Endothelial cell of umbilical vein (primary cell): ENCODE data around the gene C5AR2. TPM values are rescaled to one million over a fixed set of nuclear protein-coding genes. Genes with fewer than 3 reads are reported as not detected.

Experiments
- BruUV-seq: library from RNA; stranded (reverse); fragments of 400-500 nt; replicated peaks from 2 replicates; lab custom pipeline; 2021; lab: Mats Ljungman, UMichigan
- CTCF ChIA-PET: fragments of 300-600, 350-600 bp; sonication (Branson Sonifier 250); formaldehyde crosslinking; loops from one replicate; lab custom pipeline; 2021; ENCODE audit warnings: antibody characterized with exemption, inconsistent platforms; lab: Charles Lee
- POLR2A ChIA-PET: fragments of 300-600, 350-600 bp; sonication (Branson Sonifier 250); formaldehyde crosslinking; loops from one replicate; lab custom pipeline; 2021; ENCODE audit warnings: antibody characterized with exemption, inconsistent platforms; lab: Charles Lee
- DNase-seq: peaks from one replicate; pipeline ENCODE4 v3.0.0-alpha.2; 2011; ENCODE audit warnings: low read depth, low spot score
- FAIRE-seq: peaks from 2 replicates; lab custom pipeline; 2011; peaks lifted over from hg19 to GRCh38; lab: Jason Lieb, UNC
- H2AFZ ChIP-seq: 2 replicates; pipeline ENCODE4 v1.6.0; 2012; ENCODE audit warnings: low read depth, low read length, control low read depth, inconsistent platforms
- H3K27ac ChIP-seq: 2 replicates; pipeline ENCODE4 v1.5.1; 2011; ENCODE audit warnings: low read depth, mild to moderate bottlenecking, control low read depth, low read length, moderate library complexity; ENCODE audit not compliant: insufficient read depth
- H3K27me3 ChIP-seq, 2 experiments: 2 replicates each; pipeline versions ENCODE4 v1.6.0 to v1.6.1; 2011; ENCODE audit warnings: low read length in 2 of 2, mixed read lengths in 1 of 2; ENCODE audit not compliant: control insufficient read depth in 2 of 2, insufficient read depth in 2 of 2
- H3K36me3 ChIP-seq, 2 experiments: 2 replicates in 1 of 2; 3 replicates in 1 of 2; pipeline ENCODE4 v1.5.1; 2011; ENCODE audit warnings: low read length in 2 of 2, mild to moderate bottlenecking in 1 of 2, moderate library complexity in 1 of 2; ENCODE audit not compliant: control insufficient read depth in 2 of 2, insufficient read depth in 2 of 2; ENCODE audit errors: extremely low read depth in 1 of 2
- H3K4me1 ChIP-seq: 3 replicates; pipeline ENCODE4 v1.5.1; 2011; ENCODE audit warnings: mild to moderate bottlenecking, low read length; ENCODE audit not compliant: control insufficient read depth, insufficient read depth; ENCODE audit errors: extremely low read depth
- H3K4me2 ChIP-seq: 2 replicates; pipeline ENCODE4 v1.6.1; 2011; ENCODE audit warnings: low read length, control low read depth, mixed read lengths; ENCODE audit not compliant: insufficient read depth
- H3K4me3 ChIP-seq, 3 experiments: fragments of 200-600 bp in 1 of 3; sonication (generic), shearing (Covaris generic) in 1 of 3; replicated peaks in 1 of 3; 2 replicates each; pipeline ENCODE4 v1.5.1; 2011 to 2016; ENCODE audit warnings: control low read depth in 3 of 3, low read length in 3 of 3, mild to moderate bottlenecking in 2 of 3, inconsistent platforms in 1 of 3, low read depth in 1 of 3, moderate library complexity in 1 of 3; ENCODE audit not compliant: insufficient read depth in 1 of 3
- H3K79me2 ChIP-seq: 2 replicates; pipeline ENCODE4 v1.6.0; 2012; ENCODE audit warnings: low read length, inconsistent platforms; ENCODE audit not compliant: control insufficient read depth, insufficient read depth
- H3K9ac ChIP-seq: replicated peaks from 2 replicates; pipeline ENCODE3; 2011; ENCODE audit warnings: low read length, control low read depth; ENCODE audit not compliant: insufficient read depth; ENCODE audit errors: extremely low read depth
- H3K9me1 ChIP-seq: replicated peaks from 3 replicates; pipeline ENCODE4 v1.6.0; 2011; ENCODE audit warnings: mild to moderate bottlenecking, low read length; ENCODE audit not compliant: control insufficient read depth, insufficient read depth; ENCODE audit errors: extremely low read depth
- H3K9me3 ChIP-seq: replicated peaks from 2 replicates; pipeline ENCODE4 v1.5.1; 2012; ENCODE audit warnings: low read length, inconsistent platforms; ENCODE audit not compliant: control insufficient read depth, insufficient read depth
- H4K20me1 ChIP-seq: replicated peaks from 2 replicates; pipeline ENCODE3; 2011; ENCODE audit warnings: mild to moderate bottlenecking, low read length; ENCODE audit not compliant: control insufficient read depth, insufficient read depth; ENCODE audit errors: extremely low read depth
- CTCF ChIP-seq, 2 donors: IDR thresholded peaks; 1 replicate in 1 of 2; 2 replicates in 1 of 2; pipeline ENCODE4 v1.5.1; 2011; ENCODE audit warnings: low read length in 2 of 2, mild to moderate bottlenecking in 2 of 2, moderate library complexity in 2 of 2, control low read depth in 1 of 2, inconsistent platforms in 1 of 2, low read depth in 1 of 2; ENCODE audit not compliant: insufficient read depth in 1 of 2; ENCODE audit errors: extremely low read depth in 1 of 2
- EZH2 ChIP-seq: IDR thresholded peaks from 2 replicates; pipeline ENCODE4 v1.6.1; 2012; ENCODE audit warnings: borderline replicate concordance, low read depth, mild to moderate bottlenecking, moderate library complexity, low read length, inconsistent platforms; ENCODE audit not compliant: severe bottlenecking
- FOS ChIP-seq: IDR thresholded peaks from 2 replicates; pipeline ENCODE4 v1.6.1; 2011; ENCODE audit warnings: mild to moderate bottlenecking, low read length, moderate library complexity, borderline replicate concordance; ENCODE audit not compliant: insufficient read depth
- GATA2 ChIP-seq: IDR thresholded peaks from 2 replicates; pipeline ENCODE4 v1.7.0; 2011; ENCODE audit warnings: low read depth, mild to moderate bottlenecking, moderate library complexity, mixed read lengths, low read length; ENCODE audit not compliant: insufficient read length, insufficient read depth
- JUN ChIP-seq: IDR thresholded peaks from 2 replicates; pipeline ENCODE4 v1.6.1; 2011; ENCODE audit warnings: borderline replicate concordance, low read depth; ENCODE audit not compliant: insufficient read length, insufficient read depth
- MYC ChIP-seq: IDR thresholded peaks from one replicate; pipeline ENCODE4 v1.6.1; 2011; ENCODE audit warnings: mild to moderate bottlenecking, low read depth, low read length
- POLR2A ChIP-seq: IDR thresholded peaks from 2 replicates; pipeline ENCODE4 v1.6.1; 2012; ENCODE audit warnings: low read depth, mild to moderate bottlenecking, control low read depth, low read length
- POLR2AphosphoS5 ChIP-seq: IDR thresholded peaks from 2 replicates; pipeline ENCODE4 v1.6.1; 2012; ENCODE audit warnings: low read depth, mild to moderate bottlenecking, control low read depth, low read length, moderate library complexity; ENCODE audit not compliant: insufficient read depth
- dilution Hi-C: fragments of 300-500 bp; cut with MboI; formaldehyde crosslinking; loops from one replicate; pipeline ENCODE4 v1.15.0; 2019; ENCODE audit warnings: low sequenced_read_pairs; ENCODE audit not compliant: extremely low pct_ligation_motif_present
- intact Hi-C: fragments of 100-400 bp; cut with micrococcal nuclease; formaldehyde crosslinking; loops from one replicate; pipeline ENCODE4 v1.10.0; 2022
- polyA plus RNA-seq, 4 experiments: library from polyadenylated mRNA; depleted of rRNA in 3 of 4; stranded (reverse) in 3 of 4; unstranded in 1 of 4; fragments of >200 nt; gene quantifications; 2 replicates each; pipeline versions ENCODE4 v1.2.1 to v1.2.3, GENCODE V29; 2011 to 2012; ENCODE audit warnings: missing spikeins in 1 of 4
- total RNA-seq: library from RNA; stranded (reverse); gene quantifications from 2 replicates; pipeline ENCODE4 v1.2.3, GENCODE V29; 2021
- TF ChIP-seq, protein P1 (sequence below): IDR thresholded peaks from 2 replicates; pipeline ENCODE4 v1.6.1; 2011; ENCODE audit not compliant: insufficient read depth, insufficient read length

C5AR2 gene
- total and polyA plus RNA-seq, 2 donors (not counting 3 experiments of a cell fraction or from before 2014, with no cell fraction given): not detected

DNA sequence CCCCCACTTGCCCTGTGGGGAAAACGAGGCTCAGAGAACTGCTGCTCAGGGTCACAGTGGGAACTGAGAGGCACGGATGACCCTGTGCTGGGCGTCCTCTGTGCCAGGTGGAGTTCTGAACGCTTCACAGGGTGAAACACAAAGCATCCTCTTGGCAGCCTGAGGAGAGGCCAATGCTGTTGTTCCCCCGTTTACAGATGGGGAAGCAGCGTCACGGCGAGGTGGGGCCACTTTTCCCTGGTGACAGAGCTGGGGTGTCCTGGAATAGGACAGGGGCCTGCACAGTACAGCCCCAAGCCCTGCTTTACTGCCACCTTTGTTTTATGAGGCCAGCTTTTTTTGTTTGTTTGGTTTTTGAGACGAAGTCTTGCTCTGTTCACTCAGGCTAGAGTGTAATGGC is 39.3 kb downstream of the C5AR2 start:
- Histone ChIP-seq H3K9me3 (no peaks in the 10 kb centered on the region), H3K36me3 (peaks cover 14 to 58% of the 10 kb centered on the region in 2 experiments), H4K20me1 (no peaks in the 10 kb centered on the region), H3K9ac (no peak overlapping the region), H3K4me2 (no peak overlapping the region), H3K4me1 (no peaks in the 10 kb centered on the region), H3K27me3 (no peaks in the 10 kb centered on the region), H3K9me1 (no peaks in the 10 kb centered on the region), H3K79me2 (no peaks in the 10 kb centered on the region), H2AFZ (no peak overlapping the region), H3K4me3 (no peak overlapping the region), H3K27ac (no peak overlapping the region)
- TF ChIP-seq CTCF (IDR thresholded peaks at IDR 0.05; ENCODE audit: extremely low read depth in 1 of 2, insufficient read depth in 1 of 2, low read depth in 1 of 2, low read length in 2 of 2) (no peak), POLR2A (no peak), POLR2AphosphoS5 (no peak), FOS (no peak), EZH2 (no peak), GATA2 (no peak), JUN (no peak), MYC (no peak)
- TF ChIP-seq, protein P1, sequence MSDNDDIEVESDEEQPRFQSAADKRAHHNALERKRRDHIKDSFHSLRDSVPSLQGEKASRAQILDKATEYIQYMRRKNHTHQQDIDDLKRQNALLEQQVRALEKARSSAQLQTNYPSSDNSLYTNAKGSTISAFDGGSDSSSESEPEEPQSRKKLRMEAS: no peak
- POLR2A ChIA-PET: no interaction called here
- dilution Hi-C loops (no loop called here), intact Hi-C loops (no loop called here)
- no peak for DNase-seq
- FAIRE-seq: no peak
- CTCF ChIA-PET: interaction anchor here (1.2 kb wide), 1 partner anchor 20 kb away, joined by 4 read pairs; no protein-coding TSS in a partner anchor
- BruUV-seq: no TSS peak
